ENCODE data around the gene BAZ1B. TPM values are rescaled to one million over a fixed set of nuclear protein-coding genes. Genes with fewer than 3 reads are reported as not detected.

The BAZ1B gene
- total RNA-seq, 4 donors from 2014 or later: 18.8 to 40.4 (median 27.4) TPM

DNA sequence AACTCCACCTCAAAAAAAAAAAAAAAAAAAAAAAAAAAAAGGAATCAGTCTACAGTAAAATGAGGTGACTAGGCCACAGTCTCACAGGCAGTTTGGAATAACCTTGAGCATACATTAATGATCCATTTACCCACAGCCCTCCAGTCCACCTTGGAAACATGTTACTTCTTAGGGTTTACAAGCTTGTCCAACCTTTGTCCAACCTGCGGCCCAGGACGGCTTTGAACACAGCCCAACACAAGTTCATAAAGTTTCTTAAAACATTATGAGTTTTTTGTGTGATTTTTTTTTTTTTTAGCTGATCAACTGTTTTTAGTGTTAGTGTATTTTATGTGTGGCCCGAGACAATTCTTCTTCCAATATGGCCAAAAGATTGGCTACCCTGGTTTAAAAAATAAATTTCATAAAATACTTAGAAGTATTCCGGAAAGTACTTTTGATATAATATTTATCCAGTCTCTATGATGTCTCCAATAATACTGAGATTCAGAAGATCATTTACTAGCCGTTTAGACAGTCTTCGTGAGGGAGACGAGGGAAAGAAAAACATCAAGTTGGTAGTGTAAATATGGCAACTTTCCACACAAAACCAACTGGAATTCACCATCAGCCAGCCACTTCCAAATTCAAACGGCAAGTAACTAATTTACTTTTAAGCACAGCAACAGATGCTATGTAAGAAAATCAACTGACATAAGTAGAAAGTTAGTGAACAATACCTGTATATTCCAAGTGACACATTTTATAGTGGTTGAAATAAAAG, 9.9 kb downstream of the BAZ1B start:
- TF ChIP-seq, protein P1, sequence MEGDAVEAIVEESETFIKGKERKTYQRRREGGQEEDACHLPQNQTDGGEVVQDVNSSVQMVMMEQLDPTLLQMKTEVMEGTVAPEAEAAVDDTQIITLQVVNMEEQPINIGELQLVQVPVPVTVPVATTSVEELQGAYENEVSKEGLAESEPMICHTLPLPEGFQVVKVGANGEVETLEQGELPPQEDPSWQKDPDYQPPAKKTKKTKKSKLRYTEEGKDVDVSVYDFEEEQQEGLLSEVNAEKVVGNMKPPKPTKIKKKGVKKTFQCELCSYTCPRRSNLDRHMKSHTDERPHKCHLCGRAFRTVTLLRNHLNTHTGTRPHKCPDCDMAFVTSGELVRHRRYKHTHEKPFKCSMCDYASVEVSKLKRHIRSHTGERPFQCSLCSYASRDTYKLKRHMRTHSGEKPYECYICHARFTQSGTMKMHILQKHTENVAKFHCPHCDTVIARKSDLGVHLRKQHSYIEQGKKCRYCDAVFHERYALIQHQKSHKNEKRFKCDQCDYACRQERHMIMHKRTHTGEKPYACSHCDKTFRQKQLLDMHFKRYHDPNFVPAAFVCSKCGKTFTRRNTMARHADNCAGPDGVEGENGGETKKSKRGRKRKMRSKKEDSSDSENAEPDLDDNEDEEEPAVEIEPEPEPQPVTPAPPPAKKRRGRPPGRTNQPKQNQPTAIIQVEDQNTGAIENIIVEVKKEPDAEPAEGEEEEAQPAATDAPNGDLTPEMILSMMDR (IDR thresholded peaks at IDR 0.05): no peak
- TF ChIP-seq POLR2A (IDR thresholded peaks at IDR 0.05): no peak
- intact Hi-C loops (cut with DNase I): no loop called here
- H3K36me3 ChIP-seq: peaks cover 0 to 87% (median 36%) of the 10 kb centered on the region in 3 donors
- WGBS, 2 donors: 65 to 72% methylated on average over 8 of the region's 8 CpGs
- H3K4me1 ChIP-seq: peaks cover 0 to 32% (median 0%) of the 10 kb centered on the region in 3 donors
- no peaks in the 10 kb centered on the region for H3K27me3 ChIP-seq
- H3K4me3 ChIP-seq: no peak overlapping the region
- no peak for DNase-seq
- no peak overlapping the region for H3K27ac ChIP-seq
- no peaks in the 10 kb centered on the region for H3K9me3 ChIP-seq

DNA sequence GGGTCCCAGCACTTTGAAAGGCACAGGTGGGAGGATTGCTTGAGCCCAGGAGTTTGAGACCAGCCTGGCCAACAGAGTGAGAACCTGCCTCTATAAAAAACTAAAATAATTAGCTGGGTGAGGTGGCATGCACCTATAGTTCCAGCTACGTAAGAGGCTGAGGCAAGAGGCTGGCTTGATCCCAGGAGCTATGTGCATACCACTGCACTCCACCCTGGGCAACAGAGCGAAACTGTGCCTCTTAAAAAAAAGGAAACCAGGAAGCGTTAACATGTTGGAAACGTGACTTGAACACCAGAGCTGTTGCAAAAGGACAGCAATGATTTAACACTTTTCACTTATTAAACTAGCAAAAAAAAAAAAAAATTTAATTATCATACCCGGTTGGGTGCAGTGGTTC, 12.6 kb downstream of the BAZ1B start:
- H3K4me3 ChIP-seq: no peak overlapping the region
- intact Hi-C loops (cut with DNase I): no loop called here
- WGBS, 2 donors: 72 to 76% methylated on average over 5 of the region's 5 CpGs
- no peaks in the 10 kb centered on the region for H3K27me3 ChIP-seq
- no peaks in the 10 kb centered on the region for H3K9me3 ChIP-seq
- H3K36me3 ChIP-seq: peaks cover 3 to 87% (median 56%) of the 10 kb centered on the region in 3 donors
- no peak overlapping the region for H3K27ac ChIP-seq
- DNase-seq: no peak
- TF ChIP-seq, protein P1 (IDR thresholded peaks at IDR 0.05): no peak
- no peak for TF ChIP-seq POLR2A (IDR thresholded peaks at IDR 0.05)
- peaks cover 0 to 21% (median 0%) of the 10 kb centered on the region in 3 donors for H3K4me1 ChIP-seq

DNA sequence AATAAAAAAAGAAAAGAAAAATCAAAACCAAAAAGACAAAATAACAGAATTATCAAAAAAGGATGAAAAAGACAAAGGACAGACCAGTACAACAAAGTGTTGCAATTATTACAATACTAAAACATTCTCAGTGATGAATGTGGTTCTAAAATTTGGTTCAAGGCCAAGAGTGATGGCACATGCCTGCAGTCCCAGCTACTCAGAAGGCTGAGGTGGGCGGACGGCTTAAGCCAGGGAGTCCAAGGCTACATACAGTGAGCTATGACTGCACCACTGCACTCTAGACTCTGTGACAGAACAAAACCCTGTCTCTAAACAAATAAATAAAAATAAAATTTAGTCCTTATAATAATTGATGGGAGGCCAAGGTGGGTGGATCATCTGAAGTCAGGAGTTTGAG, 14.5 kb downstream of the BAZ1B start:
- WGBS, 2 donors: 86 to 89% methylated on average over 2 of the region's 2 CpGs
- H3K36me3 ChIP-seq: peaks cover 13 to 88% (median 64%) of the 10 kb centered on the region in 3 donors

DNA sequence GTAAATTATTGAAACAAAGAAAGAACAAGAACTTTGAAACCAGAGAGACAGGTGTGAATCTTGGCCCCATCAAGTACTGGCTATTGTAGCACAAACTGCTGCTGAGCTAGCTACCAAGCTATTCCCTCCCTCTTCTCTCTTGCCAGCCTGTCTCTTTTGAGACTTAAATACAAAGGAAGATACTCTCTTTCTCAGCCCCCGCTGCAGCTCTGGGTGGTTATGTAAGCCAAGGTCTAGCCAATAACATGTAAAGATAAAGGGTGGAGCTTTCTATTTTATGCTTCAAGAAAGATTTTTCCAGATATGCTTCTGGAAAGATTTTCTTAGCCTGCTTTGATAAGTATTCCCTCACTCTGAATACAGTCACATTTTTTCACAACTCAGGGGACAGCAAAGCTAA, 17.2 kb downstream of the BAZ1B start:
- Histone ChIP-seq H3K36me3 (peaks cover 18 to 100% (median 55%) of the 10 kb centered on the region in 3 donors), H3K9me3 (no peaks in the 10 kb centered on the region), H3K4me1 (peaks cover 0 to 4% (median 0%) of the 10 kb centered on the region in 3 donors), H3K4me3 (no peak overlapping the region), H3K27me3 (no peaks in the 10 kb centered on the region), H3K27ac (no peak overlapping the region)
- intact Hi-C loops (cut with DNase I): no loop called here
- DNase-seq: no peak
- no peak for TF ChIP-seq POLR2A (IDR thresholded peaks at IDR 0.05)
- TF ChIP-seq, protein P1 (IDR thresholded peaks at IDR 0.05): no peak
- WGBS, 2 donors: 94 to 100% methylated on average over 1 of the region's 1 CpG

More for the DNA sequence above, 14.5 kb downstream of the BAZ1B start:
- H3K4me1 ChIP-seq: peaks cover 0 to 6% (median 0%) of the 10 kb centered on the region in 3 donors
- no peak for TF ChIP-seq POLR2A (IDR thresholded peaks at IDR 0.05)
- TF ChIP-seq, protein P1 (IDR thresholded peaks at IDR 0.05): no peak
- H3K9me3 ChIP-seq: no peaks in the 10 kb centered on the region
- no peak for DNase-seq
- H3K27ac ChIP-seq: no peak overlapping the region
- intact Hi-C loops (cut with DNase I): no loop called here
- H3K27me3 ChIP-seq: no peaks in the 10 kb centered on the region
- no peak overlapping the region for H3K4me3 ChIP-seq

DNA sequence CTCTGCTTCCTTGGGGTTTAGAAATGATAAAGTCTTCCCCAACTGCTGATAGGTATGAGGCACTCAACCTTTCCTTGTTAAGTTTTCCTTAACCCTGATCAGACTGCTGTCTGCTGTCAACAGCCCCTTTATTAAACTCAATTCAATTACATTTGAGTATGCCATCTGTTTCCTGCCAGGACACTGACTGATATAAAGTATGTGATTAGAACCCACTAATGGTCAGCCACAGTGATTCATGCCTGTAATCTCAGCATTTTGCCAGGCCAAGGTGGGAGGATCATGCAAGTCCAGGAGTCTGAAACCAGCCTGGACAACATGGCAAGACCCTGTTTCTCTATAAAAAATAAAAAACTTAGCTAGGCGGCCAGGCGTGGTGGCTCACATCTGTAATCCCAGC, 18.1 kb downstream of the BAZ1B start:
- no peak for DNase-seq
- H3K4me3 ChIP-seq: no peak overlapping the region
- intact Hi-C loops (cut with DNase I): no loop called here
- H3K9me3 ChIP-seq: no peaks in the 10 kb centered on the region
- peaks cover 18 to 100% (median 52%) of the 10 kb centered on the region in 3 donors for H3K36me3 ChIP-seq
- H3K4me1 ChIP-seq: peaks cover 0 to 4% (median 0%) of the 10 kb centered on the region in 3 donors
- no peak overlapping the region for H3K27ac ChIP-seq
- H3K27me3 ChIP-seq: no peaks in the 10 kb centered on the region
- TF ChIP-seq, protein P1 (IDR thresholded peaks at IDR 0.05): no peak
- no peak for TF ChIP-seq POLR2A (IDR thresholded peaks at IDR 0.05)
- WGBS, 2 donors: 90 to 91% methylated on average over 2 of the region's 2 CpGs

Measured in esophagus squamous epithelium (tissue), 5 donors.